ENCODE results near the gene PCDH19. TPM values are rescaled to one million over a fixed set of nuclear protein-coding genes. Genes with fewer than 3 reads are reported as not detected.

PCDH19 gene
- total RNA-seq, result 1 to 10 TPM in 1 of 4 donors, under 1 TPM in 3; 0.37 to 1.4 (median 0.60) TPM

GRCh38 chrX:100409610-100410590 lies at the start of gene PCDH19:
TSS of gene PCDH19 (minus strand) at chrX:100410273. CDS start at chrX:100408597, 1,676 bp downstream.
- 55% methylated on average over 90 of the region's 91 CpGs; no CpG with 5 or more reads in 1 of the 2 donors for WGBS, 2 donors (ENCODE audit: low coverage in 1 of 2)
- peak; percentile 42 for DNase-seq
- in situ Hi-C loops (cut with MboI; ENCODE audit: low pct_ligation_motif_present in 1 of 4, low pct_unique_long_range_greater_than_20kb in 1 of 4, low sequenced_read_pairs in 3 of 4), result no loop called here
- no peaks in the 10 kb centered on the region for H3K36me3 ChIP-seq
- TF ChIP-seq POLR2AphosphoS5 (IDR thresholded peaks at IDR 0.05), result no peak
- TF ChIP-seq CTCF (IDR thresholded peaks at IDR 0.05), result no peak
- TF ChIP-seq POLR2A (IDR thresholded peaks at IDR 0.05), result peak; percentile 24
- no peak within 1 kb of the TSS for H3K27ac ChIP-seq
- no peaks in the 10 kb centered on the region for H3K9me3 ChIP-seq
- peaks cover 76% of the 10 kb centered on the region for H3K27me3 ChIP-seq
- peaks cover 0 to 19% (median 10%) of the 10 kb centered on the region in 4 donors for H3K4me1 ChIP-seq
- H3K4me3 ChIP-seq, result peak within 1 kb of the TSS in 3 of 4 donors; percentile 22 to 49 (median 30)
- intact Hi-C loops (cut with DNase I; ENCODE audit: low total_unique reads), result no loop called here

- no peaks in the 10 kb centered on the region for H3K36me3 ChIP-seq
- no peaks in the 10 kb centered on the region for H3K27me3 ChIP-seq
- H3K4me3 ChIP-seq, result no peak overlapping the region
- TF ChIP-seq CTCF (IDR thresholded peaks at IDR 0.05), result no peak
- H3K27ac ChIP-seq, result no peak overlapping the region
- in situ Hi-C loops (cut with MboI; ENCODE audit: low pct_ligation_motif_present in 1 of 4, low pct_unique_long_range_greater_than_20kb in 1 of 4, low sequenced_read_pairs in 3 of 4) (no loop called here), intact Hi-C loops (cut with DNase I; ENCODE audit: low total_unique reads) (no loop called here)
- no peaks in the 10 kb centered on the region for H3K9me3 ChIP-seq
- H3K4me1 ChIP-seq, result no peaks in the 10 kb centered on the region
- 64% methylated on average over 12 of the region's 15 CpGs; no CpG with 5 or more reads in 1 of the 2 donors for WGBS, 2 donors (ENCODE audit: low coverage in 1 of 2)
- peak; percentile 11 for DNase-seq
Measured at GRCh38 chrX:100449696-100450608, 39.9 kb upstream of the PCDH19 start.

GRCh38 chrX:100447655-100448397 lies 37.8 kb upstream of the PCDH19 start:
- H3K36me3 ChIP-seq, result no peaks in the 10 kb centered on the region
- peak; percentile 38 for DNase-seq
- no peak overlapping the region for H3K4me3 ChIP-seq
- intact Hi-C loops (cut with DNase I; ENCODE audit: low total_unique reads), result no loop called here
- no peaks in the 10 kb centered on the region for H3K4me1 ChIP-seq
- H3K9me3 ChIP-seq, result no peaks in the 10 kb centered on the region
- H3K27me3 ChIP-seq, result no peaks in the 10 kb centered on the region
- in situ Hi-C loops (cut with MboI; ENCODE audit: low pct_ligation_motif_present in 1 of 4, low pct_unique_long_range_greater_than_20kb in 1 of 4, low sequenced_read_pairs in 3 of 4), result no loop called here
- no peak overlapping the region for H3K27ac ChIP-seq
- 4% methylated on average over 6 of the region's 6 CpGs; no CpG with 5 or more reads in 1 of the 2 donors for WGBS, 2 donors (ENCODE audit: low coverage in 1 of 2)
- TF ChIP-seq CTCF (IDR thresholded peaks at IDR 0.05), result peak; percentile 41 to 88 (median 65)
- TF ChIP-seq POLR2A (IDR thresholded peaks at IDR 0.05), result no peak
- TF ChIP-seq POLR2AphosphoS5 (IDR thresholded peaks at IDR 0.05), result no peak
- no peak for TF ChIP-seq EP300 (IDR thresholded peaks at IDR 0.05; ENCODE audit: low read depth)
